GM10847 (cell line): ENCODE data around the gene SHANK1.

Experiments
- POLR2A ChIP-seq: IDR thresholded peaks from 2 replicates; pipeline ENCODE4 v1.6.1; 2011; ENCODE audit not compliant: insufficient read length; ENCODE audit errors: extremely low read depth

SHANK1 gene

GRCh38 chr19:50668879-50669278 lies 50.7 kb downstream of the SHANK1 start:
- TF ChIP-seq POLR2A, result no peak

GRCh38 chr19:50668416-50668815 lies 51.2 kb downstream of the SHANK1 start:
- TF ChIP-seq POLR2A, result no peak

- TF ChIP-seq POLR2A, result no peak
Observed at GRCh38 chr19:50667759-50668231, 51.8 kb downstream of the SHANK1 start.

- no peak for TF ChIP-seq POLR2A
Observed at GRCh38 chr19:50667177-50667758, 52.3 kb downstream of the SHANK1 start.

GRCh38 chr19:50666346-50667176 lies 53.0 kb downstream of the SHANK1 start:
- no peak for TF ChIP-seq POLR2A

GRCh38 chr19:50664204-50664603 lies 55.4 kb downstream of the SHANK1 start:
- no peak for TF ChIP-seq POLR2A

- no peak for TF ChIP-seq POLR2A
Observed at GRCh38 chr19:50663482-50663790, 56.2 kb downstream of the SHANK1 start.

- TF ChIP-seq POLR2A, result no peak
Observed at GRCh38 chr19:50662651-50663481, 56.7 kb downstream of the SHANK1 start.

GRCh38 chr19:50661766-50662650 lies 57.6 kb downstream of the SHANK1 start:
- no peak for TF ChIP-seq POLR2A

GRCh38 chr19:50661023-50661422 lies 58.6 kb downstream of the SHANK1 start:
- no peak for TF ChIP-seq POLR2A

- no peak for TF ChIP-seq POLR2A
Observed at GRCh38 chr19:50660088-50660366, 59.6 kb downstream of the SHANK1 start.

- no peak for TF ChIP-seq POLR2A
Observed at GRCh38 chr19:50659318-50660087, 60.1 kb downstream of the SHANK1 start.

- TF ChIP-seq POLR2A, result no peak
Observed at GRCh38 chr19:50658441-50659317, 60.9 kb downstream of the SHANK1 start.
